ENCODE results near the gene PKHD1.

GRCh38 chr6:51574040-51574439, 513.4 kb downstream of the PKHD1 start:
- TF ChIP-seq CTCF (conservative IDR thresholded peaks at IDR 0.05; ENCODE audit: low read depth, low read length): no peak
- no peak for TF ChIP-seq EZH2phosphoT487 (IDR thresholded peaks at IDR 0.05; ENCODE audit: borderline replicate concordance, low read length)
